ENCODE measurements around the gene SH3PXD2A.

DNA sequence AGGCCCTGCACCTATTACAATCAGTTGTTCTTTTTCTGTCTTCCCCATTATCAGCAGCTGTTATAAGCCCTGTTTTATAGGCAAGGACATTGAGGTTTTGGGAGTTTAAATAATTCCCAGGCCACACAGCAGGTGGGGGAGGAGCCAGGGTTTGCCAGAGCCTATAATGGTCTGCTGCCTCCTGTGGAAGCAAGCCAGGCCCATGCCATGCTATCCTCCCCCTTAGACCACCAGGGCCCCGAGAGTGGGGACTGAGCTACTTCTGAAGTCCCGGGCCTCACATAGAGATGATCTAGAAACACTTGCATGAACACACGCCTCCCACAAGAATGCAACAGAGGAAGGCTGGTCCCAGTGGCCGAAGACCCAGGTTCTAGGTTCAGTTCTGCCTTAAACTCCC lies 141.7 kb downstream of the SH3PXD2A start:
- TF ChIP-seq, protein P1, sequence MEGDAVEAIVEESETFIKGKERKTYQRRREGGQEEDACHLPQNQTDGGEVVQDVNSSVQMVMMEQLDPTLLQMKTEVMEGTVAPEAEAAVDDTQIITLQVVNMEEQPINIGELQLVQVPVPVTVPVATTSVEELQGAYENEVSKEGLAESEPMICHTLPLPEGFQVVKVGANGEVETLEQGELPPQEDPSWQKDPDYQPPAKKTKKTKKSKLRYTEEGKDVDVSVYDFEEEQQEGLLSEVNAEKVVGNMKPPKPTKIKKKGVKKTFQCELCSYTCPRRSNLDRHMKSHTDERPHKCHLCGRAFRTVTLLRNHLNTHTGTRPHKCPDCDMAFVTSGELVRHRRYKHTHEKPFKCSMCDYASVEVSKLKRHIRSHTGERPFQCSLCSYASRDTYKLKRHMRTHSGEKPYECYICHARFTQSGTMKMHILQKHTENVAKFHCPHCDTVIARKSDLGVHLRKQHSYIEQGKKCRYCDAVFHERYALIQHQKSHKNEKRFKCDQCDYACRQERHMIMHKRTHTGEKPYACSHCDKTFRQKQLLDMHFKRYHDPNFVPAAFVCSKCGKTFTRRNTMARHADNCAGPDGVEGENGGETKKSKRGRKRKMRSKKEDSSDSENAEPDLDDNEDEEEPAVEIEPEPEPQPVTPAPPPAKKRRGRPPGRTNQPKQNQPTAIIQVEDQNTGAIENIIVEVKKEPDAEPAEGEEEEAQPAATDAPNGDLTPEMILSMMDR (IDR thresholded peaks at IDR 0.05), result no peak
- no peak for TF ChIP-seq EZH2 (IDR thresholded peaks at IDR 0.05; ENCODE audit: borderline replicate concordance, insufficient read depth, low read depth, low read length, poor library complexity, severe bottlenecking)
